Measurements from ENCODE around the gene FSHR. TPM values are rescaled to one million over a fixed set of nuclear protein-coding genes. Genes with fewer than 3 reads are reported as not detected.

Gene FSHR
- total RNA-seq, 1 donor: under 0.01 TPM

DNA sequence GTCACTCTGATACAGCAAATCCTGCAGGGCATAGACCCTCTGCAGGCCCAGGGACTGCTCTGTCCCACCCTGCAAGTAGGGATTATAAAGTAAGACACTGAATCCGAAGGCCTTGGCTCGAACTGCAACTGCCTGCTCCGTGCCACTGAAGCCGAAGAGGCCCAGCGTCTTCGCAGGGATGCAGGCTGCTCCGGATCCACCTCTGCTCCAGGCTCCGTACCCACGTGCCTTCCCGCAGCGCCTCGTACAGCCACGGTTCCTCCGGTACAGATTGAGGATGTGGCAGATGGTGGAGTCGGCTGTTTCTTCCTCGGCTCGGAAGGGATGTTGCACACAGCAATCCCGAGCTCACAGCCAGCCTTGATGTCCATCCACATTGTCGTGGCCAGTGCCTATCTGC lies 238.4 kb downstream of the FSHR start:
- DNase-seq (ENCODE audit: low read depth in 2 of 3, low spot score in 2 of 3): no peak

DNA sequence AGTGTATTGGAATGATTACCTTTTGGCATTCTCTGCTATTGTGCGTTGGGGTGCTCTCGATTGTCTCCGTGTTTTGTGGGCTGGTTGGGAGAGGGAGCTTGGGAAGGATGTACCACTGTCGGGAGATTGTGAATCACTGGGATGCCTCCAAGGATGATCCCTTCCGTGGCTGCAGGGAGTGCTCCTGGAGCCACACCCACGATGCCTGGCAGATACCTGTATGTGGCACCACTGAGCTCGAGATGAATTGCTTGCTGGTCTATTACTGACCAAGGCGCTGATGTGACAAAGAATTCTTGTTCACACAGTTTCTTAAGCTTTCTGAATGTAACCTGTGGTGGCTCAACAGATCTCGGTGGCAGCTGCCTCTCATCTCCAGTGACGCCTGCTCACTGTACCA lies 239.1 kb downstream of the FSHR start:
- DNase-seq (ENCODE audit: low read depth in 2 of 3, low spot score in 2 of 3): no peak

DNA sequence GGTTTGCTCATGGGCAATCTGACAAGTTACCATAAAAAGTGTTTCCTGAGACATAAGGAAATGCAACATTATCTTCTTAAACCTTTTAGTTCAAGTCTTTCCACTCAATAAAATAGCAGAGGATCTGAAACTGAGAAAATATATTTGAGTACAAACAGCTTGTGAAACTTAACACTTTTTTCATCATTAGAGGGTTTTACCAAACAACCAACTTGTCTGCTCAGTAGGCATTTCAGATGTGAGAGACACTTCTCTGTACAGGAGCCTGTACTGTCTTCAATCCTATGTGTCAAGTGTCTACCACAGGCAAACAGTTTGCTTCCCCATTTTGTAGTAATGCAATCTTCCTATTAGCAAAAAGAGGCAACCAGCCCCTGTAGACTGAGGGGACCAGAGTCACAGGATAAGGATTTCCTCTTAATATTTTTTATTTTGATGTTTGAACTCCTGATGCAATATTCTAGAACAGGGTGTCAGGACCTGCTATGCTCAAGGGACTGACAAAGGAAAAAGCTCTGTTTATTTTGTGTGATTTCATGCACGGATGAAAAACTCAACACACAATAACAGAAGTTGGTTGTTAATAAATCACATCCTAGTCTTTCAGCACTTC lies 239.7 kb downstream of the FSHR start:
- no peak for DNase-seq (ENCODE audit: low read depth in 2 of 3, low spot score in 2 of 3)

Small RNA genes lying within 50 kb of the gene (small RNA-seq; reads per million reads assigned to genes)
- not detected for gene MIR548BA
